HG03442 (cell line): ENCODE measurements around the gene G6PD.
"Not testable (repeated sequence)": the region's sequence is repeated elsewhere in the genome, so short reads cannot be mapped to it uniquely, and the experiment has no call there.

Experiments used
- ATAC-seq: cut with Tn5 transposase; IDR thresholded peaks from one replicate; pipeline ENCODE4 v1.9.1; 2021; ENCODE audit warnings: mild to moderate bottlenecking, moderate library complexity; ENCODE audit not compliant: unreplicated experiment

The G6PD gene

DNA sequence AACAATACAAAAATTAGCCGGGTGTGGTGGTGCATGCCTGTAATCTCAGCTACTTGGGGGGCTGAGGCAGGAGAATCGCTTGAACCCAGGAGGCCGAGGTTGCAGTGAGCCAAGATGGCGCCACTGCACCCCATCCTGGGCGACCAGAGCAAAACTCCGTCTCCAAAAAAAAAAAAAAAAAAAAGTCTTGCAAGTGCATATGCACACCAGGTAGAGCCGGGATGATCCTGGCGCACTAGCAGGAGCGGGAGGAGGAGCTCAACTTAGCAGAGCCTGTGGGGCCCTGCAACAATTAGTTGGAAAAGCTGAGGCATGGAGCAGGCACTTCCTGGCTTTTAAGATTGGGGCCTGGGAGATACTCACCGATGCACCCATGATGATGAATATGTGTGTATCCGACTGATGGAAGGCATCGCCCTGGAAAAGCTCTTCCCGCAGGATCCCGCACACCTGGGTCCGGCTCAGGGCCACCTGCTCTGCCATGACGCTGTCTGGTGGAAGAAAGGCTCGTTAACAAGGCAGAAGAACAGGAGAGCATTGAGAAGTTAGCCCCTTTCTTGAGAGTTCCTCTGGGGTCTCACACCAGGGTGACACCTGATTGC, 872 bp downstream of the G6PD start:
- no peak for ATAC-seq

DNA sequence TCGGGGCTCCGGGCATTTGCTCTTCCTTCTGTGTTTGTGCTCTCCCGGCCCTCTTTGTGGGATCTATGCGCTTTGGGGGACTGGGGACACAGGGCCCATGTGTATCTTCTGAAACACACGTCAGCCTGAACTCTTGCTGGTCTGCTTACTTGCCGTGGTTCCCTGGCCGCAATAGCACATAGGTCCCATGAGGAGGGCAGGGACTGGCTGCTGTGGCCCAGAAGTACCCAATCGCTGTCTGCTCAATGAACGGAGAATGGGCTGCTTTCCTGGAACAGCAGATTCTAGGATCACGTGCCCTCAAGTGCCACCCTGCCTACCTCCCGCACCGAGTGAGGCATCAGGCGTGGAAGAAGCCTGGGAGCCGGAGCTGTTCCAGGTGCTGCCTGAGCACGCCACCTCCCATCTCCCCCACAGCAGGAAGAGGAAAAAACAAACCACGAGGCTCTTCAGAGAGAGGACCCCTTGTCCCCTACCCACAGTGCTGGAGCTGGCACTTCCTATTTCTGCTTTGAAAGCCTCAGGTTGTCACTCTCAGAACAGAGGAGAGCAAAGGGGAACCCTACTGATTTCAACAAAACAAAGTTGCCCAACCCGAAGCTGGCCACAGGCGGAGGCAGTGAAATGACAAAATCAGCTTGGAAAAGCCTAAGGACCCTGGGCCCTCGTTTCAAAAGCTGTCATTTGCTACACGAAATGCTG, 3.8 kb downstream of the G6PD start:
- no peak for ATAC-seq

DNA sequence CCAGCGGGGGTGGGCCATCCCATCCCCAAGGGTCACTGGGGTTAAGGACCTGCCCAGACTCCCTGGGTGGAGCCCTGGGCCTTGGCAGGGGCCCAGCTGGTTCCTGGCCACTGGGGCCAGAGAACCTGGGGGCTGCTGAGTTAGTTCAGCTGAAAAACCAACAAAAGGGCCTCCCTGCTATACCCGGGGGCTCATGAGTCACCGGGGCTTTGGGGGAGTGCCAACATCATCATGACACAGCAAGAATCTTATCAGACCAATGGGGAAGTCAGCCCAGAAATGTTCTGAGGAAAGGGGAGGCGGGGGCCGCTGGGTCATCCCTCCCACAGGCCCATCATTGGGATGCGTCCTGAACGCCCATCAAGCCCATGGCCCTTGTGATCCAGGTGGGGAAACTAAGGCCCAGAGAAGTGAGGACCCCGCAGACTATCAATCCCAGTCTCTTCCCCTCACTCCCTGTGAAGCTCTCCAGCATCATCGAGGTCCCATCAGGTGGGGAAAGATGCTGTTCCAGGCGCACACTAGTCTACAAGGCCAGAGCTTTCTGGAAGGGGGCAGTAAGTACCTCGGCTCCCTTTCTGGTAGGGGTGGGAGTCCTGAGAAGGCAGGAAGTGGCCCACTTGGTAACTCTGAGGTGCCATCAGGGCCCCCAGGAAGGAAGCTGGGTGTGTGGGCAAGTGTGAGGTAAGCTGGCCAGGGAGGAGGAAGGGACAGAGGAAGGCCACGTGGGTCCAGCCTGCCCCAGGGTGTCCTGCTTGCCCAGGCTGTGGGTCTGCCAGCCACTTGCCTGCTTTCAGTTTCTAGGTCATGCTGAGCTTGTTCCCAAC, 4.5 kb downstream of the G6PD start:
- no peak for ATAC-seq

DNA sequence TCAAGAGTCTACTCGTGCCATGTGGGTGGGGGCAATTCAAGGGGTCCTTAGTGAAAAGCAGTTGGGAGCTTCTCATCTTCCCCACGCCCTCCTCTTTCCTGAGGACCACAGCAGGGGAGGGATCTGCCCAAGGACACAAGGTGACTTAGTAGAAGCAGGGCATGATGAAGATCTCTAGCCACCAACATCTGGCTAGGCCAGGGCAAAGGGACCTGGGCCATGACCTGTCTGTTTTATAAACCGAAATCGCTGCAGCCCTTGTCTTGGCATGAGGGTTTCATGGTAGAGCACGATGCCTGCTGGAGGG, 5.1 kb downstream of the G6PD start:
- ATAC-seq: no peak

GRCh38 chrX:154540897-154541535, 5.6 kb downstream of the G6PD start:
- no peak for ATAC-seq

DNA sequence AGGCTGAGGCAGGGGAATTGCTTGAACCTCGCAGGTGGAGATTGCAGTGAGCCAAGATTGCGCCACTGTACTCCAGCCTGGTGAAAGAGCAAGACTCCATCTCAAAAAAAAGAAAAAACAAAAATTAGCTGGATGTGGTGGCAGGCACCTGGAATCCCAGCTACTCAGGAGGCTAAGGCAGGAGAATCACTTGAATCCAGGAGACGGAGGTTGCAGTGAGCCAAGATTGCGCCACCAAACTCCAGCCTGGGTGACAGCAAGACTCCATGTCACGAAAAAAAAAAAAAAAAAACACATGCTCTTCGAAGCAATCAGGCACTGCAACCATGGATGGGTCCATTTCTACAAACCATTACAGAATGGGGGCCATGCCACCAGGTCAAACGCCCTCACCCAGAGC, 6.3 kb downstream of the G6PD start:
- not testable (repeated sequence) for ATAC-seq

GRCh38 chrX:154539077-154539476, 7.6 kb downstream of the G6PD start:
- no peak for ATAC-seq

- ATAC-seq: no peak
These were observed 10.8 kb downstream of the G6PD start for GRCh38 chrX:154535892-154536291.

DNA sequence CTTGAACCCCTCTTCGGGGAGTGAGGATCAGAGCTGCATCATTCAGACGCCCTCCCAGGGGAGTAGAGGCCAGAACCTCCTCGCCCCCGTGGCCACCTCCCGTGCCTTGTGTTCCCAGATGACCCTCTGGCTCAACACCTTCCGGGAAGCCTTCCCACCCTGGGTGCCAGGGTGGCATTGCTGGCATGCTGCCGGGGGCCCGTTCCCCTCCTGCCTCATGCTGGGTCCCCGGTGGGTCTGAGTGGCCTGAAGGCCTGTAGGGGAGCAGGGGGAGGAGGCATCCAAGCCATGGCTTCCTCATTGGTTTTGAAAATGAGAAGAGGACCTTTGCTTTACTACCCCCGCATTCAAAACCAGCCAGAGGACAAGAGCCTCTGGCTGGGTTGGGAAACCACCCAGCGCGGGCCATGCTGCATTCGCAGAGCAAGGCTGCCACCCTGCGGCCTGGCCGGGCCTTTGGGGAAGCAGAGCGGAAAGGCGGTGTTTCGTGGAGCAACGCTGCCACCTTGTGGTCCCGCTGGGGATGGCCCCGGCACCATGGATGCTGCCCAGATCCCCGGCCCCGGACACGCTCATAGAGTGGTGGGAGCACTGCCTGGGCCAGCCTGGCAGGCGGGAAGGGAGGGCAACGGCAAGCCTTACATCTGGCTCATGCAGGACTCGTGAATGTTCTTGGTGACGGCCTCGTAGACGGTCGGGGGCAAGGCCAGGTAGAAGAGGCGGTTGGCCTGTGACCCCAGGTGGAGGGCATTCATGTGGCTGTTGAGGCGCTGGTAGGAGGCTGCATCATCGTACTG, 11.9 kb downstream of the G6PD start:
- ATAC-seq: peak; percentile 81

- ATAC-seq: no peak
These were observed 14.0 kb downstream of the G6PD start for GRCh38 chrX:154532690-154533089.

DNA sequence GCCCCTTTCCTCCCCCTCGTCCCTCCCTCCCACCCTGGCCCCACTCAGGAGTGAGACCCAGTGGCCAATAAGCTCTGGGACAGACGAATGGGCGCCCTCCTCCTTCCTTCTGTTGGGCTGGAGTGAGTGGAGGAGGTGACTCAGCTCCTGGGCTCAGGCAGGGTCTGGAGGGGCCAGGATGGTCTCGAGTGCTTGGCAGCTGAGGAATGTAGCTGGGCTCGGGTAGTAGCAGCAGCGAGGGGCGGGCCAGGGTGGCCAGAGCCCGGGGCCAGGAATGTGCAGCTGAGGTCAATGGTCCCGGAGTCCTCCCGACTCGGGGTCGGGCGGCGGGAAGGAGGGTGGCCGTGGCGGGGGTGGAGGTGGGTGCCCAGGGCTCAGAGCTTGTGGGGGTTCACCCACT, 15.0 kb downstream of the G6PD start:
- no peak for ATAC-seq

DNA sequence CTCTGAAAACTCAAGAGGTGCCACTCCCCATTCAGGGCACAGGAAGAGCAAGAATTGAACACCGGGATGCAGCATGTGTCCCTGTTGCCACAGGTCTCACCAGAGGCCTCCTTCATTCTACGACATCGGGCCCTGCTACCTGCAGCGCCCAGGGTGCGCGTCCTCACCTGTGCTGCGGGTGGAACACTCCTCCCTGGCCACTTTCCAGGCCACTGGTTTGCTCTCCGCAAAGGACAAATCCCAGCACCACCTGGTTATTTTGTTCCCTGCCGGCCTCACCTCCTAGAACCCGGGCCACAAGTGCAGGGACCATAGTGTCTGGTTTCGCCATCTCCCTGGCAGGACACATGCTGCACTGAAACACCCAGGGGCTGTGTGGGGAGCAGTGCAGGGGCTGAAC, 16.4 kb downstream of the G6PD start:
- no peak for ATAC-seq

- ATAC-seq: no peak
These were observed 17.4 kb downstream of the G6PD start for GRCh38 chrX:154529206-154529612.

DNA sequence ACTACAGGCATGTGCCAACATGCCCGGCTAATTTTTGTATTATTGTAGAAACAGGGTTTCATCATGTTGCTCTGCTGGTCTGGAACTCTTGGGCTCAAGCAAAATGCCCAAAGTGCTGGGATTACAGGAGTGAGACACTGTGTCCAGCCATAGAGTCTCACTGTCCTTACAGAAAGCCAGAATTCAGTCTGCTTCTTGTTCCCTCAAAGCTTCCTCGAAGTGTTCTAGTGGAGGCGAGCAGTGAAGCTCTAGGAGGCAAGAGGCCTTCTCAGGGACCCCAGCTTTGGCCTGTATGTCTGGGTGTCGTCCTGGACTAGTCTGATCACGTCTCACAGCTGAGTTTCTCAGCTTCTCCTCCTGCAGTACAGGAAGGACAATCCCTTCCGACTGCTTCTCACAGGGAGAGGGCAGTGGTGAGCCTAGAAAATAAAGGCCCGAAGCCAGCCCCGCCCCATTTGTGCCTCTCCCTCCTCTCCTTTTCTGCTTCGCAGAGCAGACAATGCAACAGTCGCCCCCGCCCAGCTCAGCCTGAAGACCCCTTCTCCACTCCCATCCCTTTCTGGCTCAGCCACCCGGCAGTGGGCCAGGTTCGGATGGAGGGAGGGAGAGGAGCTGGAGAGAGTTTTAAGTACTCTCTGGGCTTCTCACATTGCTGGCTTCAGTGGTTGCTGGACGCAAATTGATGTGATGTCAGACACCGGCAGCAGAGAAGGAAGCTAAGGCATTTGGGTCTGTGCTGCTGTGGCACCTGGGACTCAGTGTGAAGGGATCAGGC, 19.6 kb downstream of the G6PD start:
- ATAC-seq: no peak

DNA sequence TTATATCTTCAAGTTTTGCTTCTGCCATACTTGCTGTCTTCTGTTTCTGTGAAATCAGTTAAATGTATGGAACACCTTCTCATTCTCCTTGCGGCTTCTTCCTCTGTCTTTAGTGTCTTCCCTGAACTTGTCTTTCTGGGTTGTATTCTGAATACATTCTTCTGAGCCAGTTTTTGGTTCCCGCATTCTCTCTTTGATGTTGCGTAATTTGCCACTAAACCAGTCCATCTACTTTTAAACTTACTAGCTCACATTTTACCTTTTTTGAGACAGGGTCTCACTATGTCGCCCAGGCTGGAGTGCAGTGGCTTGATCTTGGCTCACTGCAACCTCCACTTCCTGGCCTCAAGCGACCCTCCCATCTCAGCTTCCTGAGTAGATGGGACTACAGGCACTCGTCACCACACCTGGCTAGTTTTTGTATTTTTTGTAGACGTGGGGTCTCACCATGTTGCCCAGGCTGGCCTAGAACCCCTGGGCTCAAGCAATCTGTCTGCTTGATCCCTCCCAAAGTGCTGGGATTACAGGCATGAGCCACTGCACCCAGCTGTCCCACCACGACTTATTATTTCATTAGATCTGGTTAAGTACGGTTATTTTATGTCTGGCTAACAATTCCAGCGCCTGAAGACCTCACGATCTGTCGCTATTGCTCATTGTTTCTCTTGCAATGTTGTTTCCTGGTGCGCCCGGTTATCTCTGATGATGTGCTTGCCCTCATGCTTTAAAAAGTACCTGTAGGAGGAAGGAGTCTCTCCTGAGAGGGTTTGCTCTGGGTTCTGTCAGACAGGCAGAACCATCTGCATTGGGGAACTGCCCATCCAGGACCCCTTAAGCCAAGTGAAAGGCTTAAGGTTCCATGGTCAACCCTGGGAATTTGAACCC, 20.8 kb downstream of the G6PD start:
- no peak for ATAC-seq

DNA sequence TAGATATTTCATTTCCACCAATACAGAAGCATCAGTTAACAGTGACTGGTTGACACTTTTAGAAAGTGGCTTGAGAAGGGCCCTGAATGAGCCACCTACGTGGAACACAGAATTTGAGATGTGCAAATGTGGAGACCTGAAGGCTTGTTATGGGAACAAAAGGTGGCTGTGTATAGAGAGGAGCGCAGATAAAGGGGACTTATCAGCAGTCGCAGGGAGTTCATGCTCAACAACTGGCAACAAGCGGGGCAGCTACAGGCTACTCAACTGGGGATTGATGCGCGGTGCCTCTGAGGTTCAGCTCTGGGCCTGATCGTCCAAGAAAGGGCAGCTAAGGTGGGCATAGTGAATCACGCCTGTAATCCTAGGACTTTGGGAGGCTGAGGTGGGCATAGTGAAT, 27.3 kb downstream of the G6PD start:
- ATAC-seq: no peak

GRCh38 chrX:154517101-154517781, 29.4 kb downstream of the G6PD start:
- ATAC-seq: no peak

GRCh38 chrX:154516656-154517100, 30.0 kb downstream of the G6PD start:
- ATAC-seq: no peak
